Measurements from ENCODE around the gene TXNL4A.

The TXNL4A gene

DNA sequence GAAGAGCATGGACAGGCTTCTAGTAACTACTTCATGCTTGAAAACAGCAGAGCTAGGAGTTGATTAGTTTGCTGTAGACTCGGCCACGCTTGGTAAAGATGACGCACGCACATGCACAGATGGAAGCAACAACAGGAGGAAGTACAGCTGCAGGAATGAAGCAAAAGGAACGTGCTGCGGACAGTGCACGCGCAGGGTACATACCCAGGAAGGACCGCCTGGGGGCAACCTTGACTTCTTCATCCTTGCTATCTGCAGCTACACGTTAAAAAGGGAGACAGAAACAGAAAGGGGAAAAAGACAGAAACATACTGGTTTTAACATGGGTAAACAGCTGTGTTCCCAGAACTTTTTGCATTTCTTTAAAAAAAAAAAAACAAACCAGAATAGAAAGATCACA is 54.6 kb downstream of the TXNL4A start:
- DNase-seq: no peak

GRCh38 chr18:79932907-79933306 is 55.5 kb downstream of the TXNL4A start:
- no peak for DNase-seq

DNA sequence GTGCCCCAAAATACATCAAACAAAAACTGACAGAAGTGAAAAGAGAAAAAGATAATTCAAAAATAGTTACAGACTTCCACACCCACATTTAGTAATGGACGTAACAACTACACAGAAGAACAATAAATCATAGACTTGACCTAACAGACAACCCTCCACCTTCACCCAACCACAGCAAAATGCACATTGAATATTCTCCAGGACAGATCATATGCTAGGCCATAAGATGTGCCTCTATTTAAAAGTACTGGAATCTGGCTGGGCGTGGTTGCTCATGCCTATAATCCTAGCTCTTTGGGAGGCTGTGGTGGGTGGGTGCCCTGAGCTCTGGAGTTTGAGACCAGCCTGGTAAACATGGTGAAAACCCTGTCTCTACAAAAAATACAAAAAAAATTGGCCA is 56.9 kb downstream of the TXNL4A start:
- no peak for DNase-seq

DNA sequence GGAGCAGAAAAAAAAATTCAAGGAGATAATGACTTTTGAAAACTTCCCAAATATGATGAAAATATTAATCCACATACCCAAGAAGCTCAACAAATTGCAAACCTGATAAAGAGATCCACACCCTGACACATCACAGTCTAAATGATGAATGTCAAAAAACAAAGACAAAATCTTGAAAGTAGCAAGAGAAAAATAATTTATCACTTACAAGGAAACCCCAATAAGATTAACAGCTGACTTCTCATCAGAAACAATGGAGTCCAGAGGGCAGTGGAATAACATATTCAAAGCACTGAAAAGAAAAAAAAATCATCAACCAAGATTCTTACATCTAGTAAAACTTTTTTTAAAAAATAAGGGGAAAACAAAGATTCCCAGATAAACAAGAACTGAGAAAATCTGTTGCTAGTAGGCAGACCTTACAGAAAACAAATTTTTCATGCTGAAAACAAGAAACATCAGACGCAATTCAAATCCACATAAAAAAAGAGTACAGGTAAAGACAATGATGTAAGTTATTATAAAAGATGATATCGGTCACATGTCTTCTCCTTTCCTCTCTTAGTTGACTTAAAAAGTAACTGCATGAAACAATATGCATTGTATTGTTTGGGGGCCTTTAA is 58.2 kb downstream of the TXNL4A start:
- DNase-seq: no peak

DNA sequence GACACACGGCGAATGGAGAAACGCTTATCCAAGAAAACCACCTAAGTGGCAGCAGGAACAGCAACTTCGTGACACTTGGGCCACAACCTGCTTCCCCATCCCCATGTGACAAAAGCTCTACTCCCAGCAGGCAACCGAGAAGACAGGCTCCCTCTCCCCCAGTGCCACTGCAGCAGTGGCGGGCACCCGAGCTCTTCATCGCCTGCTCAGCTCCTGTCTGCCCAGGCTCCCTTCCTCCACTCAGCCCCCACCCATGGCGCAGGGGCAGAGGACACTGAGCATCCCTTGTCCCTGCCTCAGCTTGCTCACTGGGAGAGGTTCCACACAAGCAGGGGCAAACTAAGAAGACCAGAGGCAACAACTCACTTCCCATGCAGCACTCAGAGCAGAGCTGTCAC is 59.8 kb downstream of the TXNL4A start:
- DNase-seq: no peak

DNA sequence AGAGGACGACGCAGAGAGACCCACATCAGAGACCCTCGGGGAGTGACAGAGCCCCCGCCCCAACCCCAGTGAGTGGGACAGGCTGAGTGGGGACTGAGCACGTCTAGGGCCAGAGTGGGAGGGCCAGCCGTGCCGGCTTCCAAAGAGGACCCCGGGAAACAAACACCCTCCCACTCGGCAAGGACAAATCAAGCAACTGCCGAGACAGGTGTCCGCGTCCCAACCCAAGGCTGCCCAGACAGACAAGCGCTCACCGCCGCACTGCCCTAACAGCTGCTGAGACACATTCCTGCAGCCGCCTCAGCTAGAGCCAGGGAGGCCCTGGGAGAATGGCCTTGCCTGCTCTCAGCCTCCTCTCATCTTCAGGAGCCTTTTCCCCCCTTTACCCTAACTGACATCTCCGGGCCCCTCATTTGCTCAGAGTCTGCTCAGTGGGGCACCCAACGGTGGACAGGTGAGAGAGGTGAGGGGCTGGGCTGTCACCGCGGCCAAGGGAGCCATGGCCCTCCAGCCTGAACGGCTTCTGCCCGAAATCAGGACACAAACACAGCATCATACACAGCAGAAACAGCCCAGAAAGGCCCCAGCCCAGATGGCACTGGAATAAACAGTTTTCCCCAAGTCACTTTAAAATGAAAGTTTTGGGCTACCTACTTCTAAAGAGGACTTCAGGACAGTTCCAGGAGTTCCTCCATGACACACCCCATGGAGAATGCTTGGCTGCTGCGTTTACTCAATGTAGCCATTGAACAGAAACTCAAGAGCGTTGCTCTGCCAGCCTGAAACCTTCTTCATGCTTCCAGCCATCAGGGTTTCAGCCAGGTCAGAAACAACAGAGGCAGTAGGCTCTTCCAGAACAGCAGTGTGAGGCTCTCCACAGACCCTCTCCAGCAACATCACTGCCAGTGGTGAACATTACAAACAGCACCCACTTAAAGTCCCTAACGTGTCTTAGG is 60.5 kb downstream of the TXNL4A start:
- no peak for DNase-seq

- DNase-seq: no peak
Observed at GRCh38 chr18:79926715-79927606, 61.4 kb downstream of the TXNL4A start.

DNA sequence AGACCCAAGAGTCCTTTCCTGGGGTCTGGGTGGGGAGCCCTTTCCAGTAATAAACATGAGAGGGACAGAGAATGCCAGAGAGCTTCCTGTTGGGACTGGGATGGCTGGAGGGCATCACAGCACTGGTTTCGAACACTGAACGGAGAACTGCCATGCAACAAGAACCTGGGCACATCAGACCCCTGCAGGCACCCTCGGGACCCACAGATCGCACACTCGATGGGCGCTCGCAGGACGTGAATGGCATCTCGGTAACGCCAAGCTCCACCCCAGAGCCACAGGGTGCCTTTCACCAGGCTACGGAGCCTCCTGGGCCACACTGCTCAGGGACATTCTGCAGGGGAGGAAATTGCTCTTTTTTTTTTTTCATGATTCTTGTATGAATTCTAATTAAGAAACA is 62.1 kb downstream of the TXNL4A start:
- no peak for DNase-seq

DNA sequence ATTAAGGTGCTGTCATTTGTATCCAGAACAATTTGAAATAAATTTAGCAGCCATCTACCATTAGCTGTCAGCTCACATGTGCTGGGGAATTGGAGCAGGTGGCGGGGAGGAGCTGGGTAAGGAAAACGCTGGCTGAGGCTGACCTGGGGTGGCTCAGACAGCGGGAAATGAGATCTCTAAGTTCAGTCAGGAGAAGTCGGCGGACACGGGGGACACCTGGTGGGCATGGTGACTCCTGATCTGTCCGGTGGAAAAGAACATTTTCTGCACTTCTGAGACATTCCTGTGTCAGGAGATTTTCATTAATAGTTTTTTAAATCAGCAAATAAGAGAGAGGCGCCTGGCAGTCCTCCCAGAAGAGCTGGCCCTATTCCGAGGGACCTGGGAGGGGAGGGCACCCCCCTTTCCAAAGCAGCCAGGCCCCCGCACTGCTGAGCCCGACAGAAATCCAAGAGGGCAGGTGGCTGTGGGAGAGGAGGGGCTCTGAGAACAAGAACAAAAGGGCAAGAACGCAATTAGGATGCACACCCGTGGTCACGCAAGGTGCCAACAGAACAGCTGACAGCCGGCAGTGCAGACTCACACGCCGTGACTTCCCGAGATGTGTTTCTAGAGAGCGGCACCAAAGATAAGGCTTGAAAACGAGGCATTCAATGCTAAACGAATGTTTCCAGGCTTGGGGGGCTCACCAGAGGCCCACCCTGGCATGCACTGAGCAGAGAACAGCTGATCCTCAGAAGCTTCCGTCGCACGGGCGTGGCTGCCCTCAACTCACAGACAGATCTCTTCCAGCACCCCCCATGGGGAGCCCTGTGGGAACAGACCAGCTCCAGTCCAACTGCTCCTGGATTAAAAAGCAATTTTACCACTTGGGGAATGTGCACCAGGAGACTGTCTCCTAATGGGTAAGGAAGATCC is 63.3 kb downstream of the TXNL4A start:
- no peak for DNase-seq

GRCh38 chr18:79923896-79924585 is 64.3 kb downstream of the TXNL4A start:
- no peak for DNase-seq

DNA sequence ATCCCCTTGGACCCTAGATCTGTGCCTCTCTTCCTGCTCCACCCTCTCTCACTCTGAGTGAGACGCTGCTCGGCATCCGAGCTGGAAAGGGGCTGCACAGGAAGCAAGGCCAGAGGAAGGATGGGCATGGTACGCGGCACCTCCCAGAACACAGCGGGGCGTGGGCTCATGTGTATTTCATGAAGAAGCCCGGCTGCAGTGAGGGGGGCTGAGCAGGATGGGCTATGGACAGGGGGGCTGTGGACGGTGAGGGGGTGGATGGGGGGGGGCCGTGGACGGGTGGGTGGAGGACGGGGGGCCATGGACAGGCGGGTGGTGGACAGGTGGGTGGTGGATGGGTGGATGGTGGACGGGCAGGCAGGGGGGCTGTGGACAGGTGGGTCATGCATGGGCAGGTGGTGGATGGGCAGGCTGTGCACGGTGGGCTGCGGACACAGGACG is 65.4 kb downstream of the TXNL4A start:
- DNase-seq: no peak

GRCh38 chr18:79921984-79922965 is 66.1 kb downstream of the TXNL4A start:
- DNase-seq: peak in 1 of 2 donors; percentile 16

All from CD4-positive, alpha-beta T cell treated with Interferon alpha-2 for 1 hour (primary cell).